Body of pancreas (tissue), 4 donors: ENCODE results near the gene SLC25A2. TPM values are rescaled to one million over a fixed set of nuclear protein-coding genes. Genes with fewer than 3 reads are reported as not detected.

ENCODE experiments used
- ATAC-seq: fragments of 150-250 bp; one replicate; pipeline ENCODE4 v1.9.1; 2016
- DNase-seq, 4 donors: peaks; one replicate each; pipeline ENCODE4 v3.0.0-alpha.2; 2019
- H3K27ac ChIP-seq, 4 donors: fragments of 200-600 bp; sonication (generic); 1 replicate in 3 of 4; 2 replicates in 1 of 4; pipeline versions ENCODE4 v1.5.1 to v1.6.1; 2016 to 2019; ENCODE audit warnings: mild to moderate bottlenecking in 1 of 4, mixed read lengths in 1 of 4, moderate library complexity in 1 of 4
- H3K27me3 ChIP-seq, 2 donors: fragments of 200-600 bp; sonication (generic); one replicate each; pipeline ENCODE4 v1.6.0; 2016; ENCODE audit warnings: mild to moderate bottlenecking in 1 of 2
- H3K36me3 ChIP-seq, 2 donors: fragments of 200-600 bp; sonication (generic); replicated peaks in 1 of 2; 2 replicates each; pipeline ENCODE4 v1.5.1; 2016; ENCODE audit warnings: low read depth in 2 of 2; ENCODE audit not compliant: insufficient read depth in 1 of 2
- H3K4me1 ChIP-seq: fragments of 200-600 bp; sonication (generic); one replicate; pipeline ENCODE4 v1.6.0; 2016
- H3K4me3 ChIP-seq, 2 donors: fragments of 200-600 bp; sonication (generic); 1 replicate in 1 of 2; 2 replicates in 1 of 2; pipeline ENCODE4 v1.5.1; 2016 to 2019
- H3K9me3 ChIP-seq, 3 donors: fragments of 200-600 bp; sonication (generic); 1 replicate in 2 of 3; 2 replicates in 1 of 3; pipeline ENCODE4 v1.5.1; 2016
- CTCF ChIP-seq, 7 experiments: fragments of 450-650 bp in 4 of 7; fragments of 200-600 bp in 3 of 7; sonication (generic) in 3 of 7; IDR thresholded peaks; one replicate each; pipeline ENCODE4 v1.5.1; 2016 to 2019; ENCODE audit warnings: antibody characterized with exemption in 7 of 7
- POLR2A ChIP-seq, 3 donors: fragments of 450-650 bp; IDR thresholded peaks; one replicate each; pipeline ENCODE4 v1.6.1; 2016; ENCODE audit warnings: antibody characterized with exemption in 3 of 3, mild to moderate bottlenecking in 2 of 3
- whole genome bisulfite sequencing, 2 donors: methylation state at CpG; one replicate each; pipeline ENCODE4 v1.1.5; 2017; 5-methylcytosine and 5-hydroxymethylcytosine counted together
- intact Hi-C: fragments of 100-400 bp; cut with DNase I; formaldehyde crosslinking; loops from one replicate; pipeline ENCODE4 v1.15.1; 2023
- total RNA-seq, 2 donors: library from RNA; depleted of rRNA; stranded (reverse); fragments of >200 nt; gene quantifications; one replicate each; pipeline ENCODE4 v1.1.0, GENCODE V29; 2016

SLC25A2 gene
- total RNA-seq, 2 donors from 2014 or later: not detected

DNA sequence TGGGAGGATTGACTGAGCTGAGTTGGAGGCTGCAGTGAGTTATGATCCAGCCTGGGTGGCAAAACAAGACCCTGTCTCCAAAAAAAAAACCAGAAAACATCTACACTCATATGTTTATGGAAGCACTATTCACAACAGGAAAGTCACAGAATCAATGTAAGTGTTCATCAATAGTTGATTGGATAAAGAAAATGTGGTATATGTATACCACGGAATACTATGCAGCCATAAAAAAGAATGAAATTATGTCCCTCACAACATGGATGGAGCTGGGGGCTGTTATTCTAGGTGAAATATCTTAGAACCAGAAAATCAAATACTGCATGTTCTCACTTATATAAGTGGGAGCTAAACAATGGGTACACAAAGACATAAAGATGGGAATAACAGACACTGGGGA lies 2.8 kb upstream of the SLC25A2 start:
- H3K36me3 ChIP-seq: no peaks in the 10 kb centered on the region
- no peaks in the 10 kb centered on the region for H3K27me3 ChIP-seq
- no peak overlapping the region for H3K27ac ChIP-seq
- H3K4me1 ChIP-seq: no peaks in the 10 kb centered on the region
- peaks cover 0 to 64% (median 8%) of the 10 kb centered on the region in 3 donors for H3K9me3 ChIP-seq
- DNase-seq (no peak), ATAC-seq (no peak)
- intact Hi-C loops: no loop called here
- 94 to 96% methylated on average over 1 of the region's 1 CpG for WGBS, 2 donors
- no peak for TF ChIP-seq CTCF (IDR thresholded peaks at IDR 0.05)
- no peak for TF ChIP-seq POLR2A (IDR thresholded peaks at IDR 0.05)
- no peak overlapping the region for H3K4me3 ChIP-seq

- TF ChIP-seq POLR2A (IDR thresholded peaks at IDR 0.05) (no peak), CTCF (IDR thresholded peaks at IDR 0.05) (no peak)
- DNase-seq: peak in 1 of 4 donors; percentile 15
- peaks cover 0 to 62% (median 0%) of the 10 kb centered on the region in 3 donors for H3K9me3 ChIP-seq
- intact Hi-C loops: no loop called here
- H3K27me3 ChIP-seq: no peaks in the 10 kb centered on the region
- no peaks in the 10 kb centered on the region for H3K4me1 ChIP-seq
- no peak overlapping the region for H3K4me3 ChIP-seq
- no peak for ATAC-seq
- H3K27ac ChIP-seq: no peak overlapping the region
- WGBS, 2 donors: 36 to 38% methylated on average over 4 of the region's 4 CpGs
- H3K36me3 ChIP-seq: no peaks in the 10 kb centered on the region
Observed at GRCh38 chr5:141298376-141298775, 5.5 kb downstream of the SLC25A2 start.

DNA sequence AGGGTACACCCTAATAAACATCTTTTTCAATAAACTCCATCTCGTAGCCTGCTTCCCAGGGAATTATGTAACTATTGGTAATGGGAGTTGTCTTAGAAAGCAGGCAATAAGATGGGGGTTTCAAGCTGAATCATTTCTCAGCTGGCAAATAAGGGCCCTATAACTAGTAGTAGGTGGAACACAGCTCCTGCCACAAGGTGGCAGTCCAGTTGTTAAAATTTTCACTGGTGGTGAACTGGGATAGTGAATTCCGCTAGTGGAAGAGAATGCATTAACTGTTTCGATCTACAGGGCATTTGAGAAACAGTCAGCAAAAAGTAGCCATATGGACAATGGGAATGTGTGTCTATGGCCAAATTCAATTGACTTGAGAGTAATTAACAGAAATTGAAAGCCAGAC lies 30.9 kb downstream of the SLC25A2 start:
- Histone ChIP-seq H3K27ac (no peak overlapping the region), H3K27me3 (no peaks in the 10 kb centered on the region), H3K4me1 (no peaks in the 10 kb centered on the region), H3K4me3 (no peak overlapping the region), H3K9me3 (peaks cover 0 to 88% (median 3%) of the 10 kb centered on the region in 3 donors), H3K36me3 (no peaks in the 10 kb centered on the region)
- DNase-seq (no peak), ATAC-seq (no peak)
- intact Hi-C loops: no loop called here
- 59 to 68% methylated on average over 3 of the region's 3 CpGs for WGBS, 2 donors
- TF ChIP-seq CTCF (IDR thresholded peaks at IDR 0.05) (no peak), POLR2A (IDR thresholded peaks at IDR 0.05) (no peak)

GRCh38 chr5:141269195-141269594 lies 34.7 kb downstream of the SLC25A2 start:
- Histone ChIP-seq H3K27me3 (no peaks in the 10 kb centered on the region), H3K4me3 (no peak overlapping the region), H3K9me3 (peaks cover 0 to 72% (median 6%) of the 10 kb centered on the region in 3 donors), H3K4me1 (no peaks in the 10 kb centered on the region), H3K36me3 (no peaks in the 10 kb centered on the region), H3K27ac (no peak overlapping the region)
- TF ChIP-seq CTCF (IDR thresholded peaks at IDR 0.05): no peak
- TF ChIP-seq POLR2A (IDR thresholded peaks at IDR 0.05): no peak
- WGBS, 2 donors: 94 to 96% methylated on average over 4 of the region's 4 CpGs
- intact Hi-C loops: no loop called here
- no peak for DNase-seq
- ATAC-seq: no peak

DNA sequence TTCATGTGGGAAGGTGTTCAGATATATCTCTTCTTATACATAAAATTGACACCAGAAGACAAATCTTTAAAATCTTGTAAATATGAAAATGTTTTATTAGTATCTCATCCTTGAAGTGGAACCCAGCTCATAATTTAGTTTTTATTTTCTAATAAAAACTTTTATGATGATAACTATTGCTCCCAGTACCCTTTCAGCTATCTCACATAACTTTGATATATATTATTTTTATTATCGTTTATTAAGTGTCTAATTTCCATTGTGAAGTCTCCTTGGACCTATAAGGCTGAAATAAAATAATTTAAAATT lies 42.7 kb downstream of the SLC25A2 start:
- Histone ChIP-seq H3K27me3 (peaks cover 0 to 4% of the 10 kb centered on the region in 2 donors), H3K36me3 (no peaks in the 10 kb centered on the region), H3K4me1 (no peaks in the 10 kb centered on the region), H3K4me3 (no peak overlapping the region), H3K9me3 (peaks cover 0 to 75% (median 4%) of the 10 kb centered on the region in 3 donors), H3K27ac (no peak overlapping the region)
- DNase-seq: no peak
- TF ChIP-seq CTCF (IDR thresholded peaks at IDR 0.05) (no peak), POLR2A (IDR thresholded peaks at IDR 0.05) (no peak)
- 71 to 76% methylated on average over 1 of the region's 1 CpG for WGBS, 2 donors
- ATAC-seq: no peak
- intact Hi-C loops: no loop called here
